HG03571 (cell line): ENCODE results near the gene PLXNB1.
"Not testable (repeated sequence)": the region's sequence is repeated elsewhere in the genome, so short reads cannot be mapped to it uniquely, and the experiment has no call there.

Source experiments
- ATAC-seq: cut with Tn5 transposase; IDR thresholded peaks from one replicate; pipeline ENCODE4 v1.9.1; 2021; ENCODE audit not compliant: unreplicated experiment

The PLXNB1 gene

DNA sequence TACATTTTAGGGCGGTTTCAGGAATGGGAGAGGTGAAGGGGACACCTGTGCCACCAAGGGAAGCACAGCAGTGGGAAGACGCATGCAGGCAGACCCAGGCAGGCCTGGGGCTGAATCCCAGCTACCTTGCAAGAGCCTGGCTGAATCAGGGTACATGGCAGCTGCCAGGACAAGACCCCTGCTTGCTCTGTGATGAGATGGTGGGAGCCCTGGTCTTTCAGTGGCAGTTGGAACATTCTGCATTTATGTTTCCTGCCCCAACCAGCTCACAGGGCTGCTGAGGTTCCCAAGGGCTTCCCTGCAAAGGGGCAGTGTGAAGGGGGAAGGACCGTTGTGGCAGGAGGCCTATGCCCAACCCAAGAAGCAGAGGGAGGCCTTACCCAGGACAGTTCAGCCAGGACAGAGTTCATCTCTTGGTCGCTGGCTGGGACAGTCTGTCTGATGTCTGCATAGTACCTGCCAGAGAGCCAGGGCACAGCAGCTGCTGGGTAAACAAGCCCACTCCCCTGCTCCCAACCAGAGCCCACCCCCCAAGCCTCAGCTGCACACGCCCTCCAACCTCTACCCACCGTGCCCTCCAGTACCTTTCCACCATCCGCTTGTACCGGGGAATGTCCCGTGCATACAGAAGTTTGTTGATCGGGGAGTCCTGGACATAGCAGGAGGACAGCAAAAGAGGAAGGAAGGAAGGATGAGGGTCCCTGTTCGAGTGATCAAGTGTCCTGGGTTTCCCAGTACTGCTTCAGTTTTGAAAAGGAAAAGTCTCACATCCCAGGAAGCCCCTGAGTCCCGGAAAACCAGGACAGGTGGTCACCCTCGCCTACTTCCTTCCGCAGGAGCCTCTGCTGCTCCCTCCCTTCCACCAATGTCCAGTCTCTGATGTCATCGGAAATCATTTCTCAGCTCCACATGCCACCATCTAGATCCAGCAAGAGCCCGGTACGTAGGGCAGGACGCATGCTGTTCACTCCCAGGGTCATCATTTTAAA, 23.1 kb downstream of the PLXNB1 start:
- no peak for ATAC-seq

DNA sequence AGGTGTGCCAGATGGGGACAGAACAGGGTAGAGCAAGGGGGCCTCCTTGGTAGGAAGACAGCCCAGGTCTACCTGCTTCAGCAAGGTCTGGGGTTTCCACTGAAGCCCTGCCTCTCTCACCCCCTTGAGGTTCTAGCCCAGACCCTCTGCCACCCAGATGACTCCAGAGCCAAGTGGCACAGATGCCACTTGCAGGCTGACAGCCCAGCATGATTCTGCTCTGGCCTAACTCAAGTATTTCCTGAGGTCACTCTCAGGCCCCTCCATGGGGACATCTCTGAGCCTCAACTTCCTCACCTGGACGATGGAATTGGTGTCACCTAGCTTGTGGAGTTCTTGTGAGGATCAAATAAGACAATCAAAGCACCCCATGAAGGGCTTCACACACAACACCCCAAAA, 23.9 kb downstream of the PLXNB1 start:
- no peak for ATAC-seq

DNA sequence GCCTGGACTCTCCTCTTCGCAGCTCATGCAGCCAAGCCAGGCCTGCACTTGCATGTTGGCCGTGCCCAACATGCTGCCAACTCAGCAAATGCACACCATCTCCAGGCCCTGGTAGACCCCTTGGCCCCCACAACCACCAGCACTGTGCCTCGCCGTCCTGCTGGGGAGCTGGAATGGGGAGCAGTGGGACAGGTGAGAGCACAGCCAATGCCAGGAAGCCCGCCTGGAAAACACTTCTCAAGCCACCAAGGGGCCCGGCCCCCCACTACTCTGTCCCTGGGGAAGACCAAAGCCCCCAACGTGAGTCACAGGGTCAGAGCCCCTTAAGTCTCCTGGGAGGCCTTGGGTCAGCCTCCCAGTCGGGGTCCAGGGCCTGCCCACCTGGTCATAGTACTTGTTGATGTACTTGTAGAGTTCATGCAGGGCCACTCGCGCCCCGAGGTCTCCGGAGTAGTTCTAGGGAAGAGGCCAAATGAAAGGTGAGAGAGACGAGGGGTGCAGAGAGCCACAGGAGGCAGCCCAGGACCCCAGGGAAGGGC, 24.5 kb downstream of the PLXNB1 start:
- no peak for ATAC-seq

DNA sequence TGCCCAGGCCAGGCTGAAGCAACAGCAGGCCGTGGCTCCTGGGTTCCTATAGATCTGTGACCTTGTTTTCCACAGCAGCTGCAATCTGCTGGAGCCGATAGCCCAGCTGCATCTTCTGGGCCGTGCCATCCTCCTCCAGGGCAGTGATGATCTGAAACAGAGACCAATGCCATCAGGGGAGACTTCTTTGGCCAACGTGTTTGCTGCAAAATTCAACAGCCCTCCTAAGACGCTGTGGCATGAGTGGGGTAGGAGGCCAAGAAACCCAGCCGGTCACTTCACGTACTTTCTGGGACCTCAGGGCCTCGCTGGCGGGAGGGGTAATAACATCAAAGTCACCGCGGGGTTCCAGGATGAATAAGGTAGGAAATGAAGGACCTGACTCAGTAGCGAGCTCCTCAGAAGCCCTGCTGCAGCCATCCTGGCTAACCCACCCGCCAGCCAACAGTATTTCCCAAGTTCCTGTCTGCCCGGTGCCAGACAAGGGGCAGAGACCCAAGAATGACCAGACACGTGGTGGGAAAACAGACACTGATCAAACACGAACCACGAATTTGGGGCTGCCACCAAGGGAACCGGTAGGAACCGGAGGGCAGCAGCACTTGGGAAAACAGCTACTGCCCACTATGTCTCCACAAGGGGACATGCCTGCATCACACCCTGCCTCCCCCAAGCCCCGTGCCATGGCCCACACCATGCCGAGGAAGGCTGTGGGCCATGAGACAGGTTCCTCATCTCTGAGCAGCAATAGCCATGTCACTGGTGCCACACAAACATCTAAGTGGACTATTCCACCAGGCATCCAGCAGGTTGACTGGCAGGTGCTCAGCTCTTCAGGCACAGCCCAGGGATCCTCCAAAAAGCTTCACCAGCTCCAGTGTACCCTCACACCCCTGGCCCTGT, 25.2 kb downstream of the PLXNB1 start:
- no peak for ATAC-seq

DNA sequence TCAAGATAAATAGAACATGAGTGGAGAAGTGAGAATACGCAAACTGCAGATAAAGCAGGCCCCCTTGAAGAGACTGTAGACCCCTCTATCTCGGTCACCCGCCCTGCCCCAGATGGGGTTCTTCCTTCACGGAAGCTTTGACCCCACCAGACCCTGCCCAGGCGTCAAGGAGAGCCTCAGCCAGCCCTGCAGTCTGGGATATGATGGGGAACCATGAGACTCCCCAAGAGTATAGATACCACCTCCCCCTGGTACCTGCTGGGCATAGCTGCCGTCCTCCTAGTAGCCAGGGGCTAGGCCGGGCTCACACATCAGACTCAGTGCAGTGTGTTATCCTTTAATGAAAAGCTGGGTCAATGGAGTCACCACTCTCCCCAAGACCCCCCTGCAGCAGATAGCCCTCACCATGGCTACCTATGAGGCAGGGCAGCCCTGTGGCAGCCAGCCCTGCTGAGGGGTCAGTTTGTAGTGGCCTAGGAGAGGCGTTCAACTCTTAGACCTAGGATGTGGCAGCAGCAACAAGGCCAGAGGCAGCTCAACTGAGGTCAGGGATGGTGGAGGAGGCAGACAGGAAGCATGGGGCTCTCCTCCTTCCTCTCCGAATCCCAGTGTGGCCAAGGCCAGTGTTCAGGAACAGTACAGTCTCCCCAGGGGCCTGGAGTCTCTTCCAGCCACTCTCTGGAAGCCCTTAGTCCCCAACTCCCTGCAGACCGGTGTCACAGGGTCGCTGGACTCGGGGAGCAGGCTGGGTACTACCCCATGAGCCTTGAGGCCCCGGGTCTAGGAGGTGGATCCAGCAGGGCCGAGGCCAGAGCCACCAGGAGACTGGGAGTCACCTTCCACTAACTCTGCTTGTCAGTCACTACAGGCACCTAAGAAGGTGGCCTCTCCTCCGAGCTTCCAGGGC, 26.1 kb downstream of the PLXNB1 start:
- ATAC-seq: no peak

DNA sequence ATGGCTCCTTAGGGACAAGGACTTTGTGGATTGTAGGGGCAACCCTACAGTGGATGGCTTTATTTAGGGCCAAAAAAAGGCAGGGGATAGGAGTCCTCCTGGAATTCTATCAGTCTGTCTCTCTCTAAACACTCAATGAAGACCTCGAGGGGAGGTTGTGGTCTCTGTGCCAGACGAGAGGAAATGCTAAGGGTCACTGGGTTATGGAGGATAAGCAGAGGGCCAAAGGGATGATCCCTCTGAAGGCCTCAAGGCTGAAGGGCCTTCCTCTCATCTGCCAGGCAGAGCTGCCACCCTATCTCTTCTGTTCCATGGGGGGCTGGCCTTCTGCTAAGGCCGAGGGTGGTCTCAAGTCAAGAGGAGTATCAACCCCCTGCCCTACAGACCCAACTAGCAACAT, 27.0 kb downstream of the PLXNB1 start:
- no peak for ATAC-seq

DNA sequence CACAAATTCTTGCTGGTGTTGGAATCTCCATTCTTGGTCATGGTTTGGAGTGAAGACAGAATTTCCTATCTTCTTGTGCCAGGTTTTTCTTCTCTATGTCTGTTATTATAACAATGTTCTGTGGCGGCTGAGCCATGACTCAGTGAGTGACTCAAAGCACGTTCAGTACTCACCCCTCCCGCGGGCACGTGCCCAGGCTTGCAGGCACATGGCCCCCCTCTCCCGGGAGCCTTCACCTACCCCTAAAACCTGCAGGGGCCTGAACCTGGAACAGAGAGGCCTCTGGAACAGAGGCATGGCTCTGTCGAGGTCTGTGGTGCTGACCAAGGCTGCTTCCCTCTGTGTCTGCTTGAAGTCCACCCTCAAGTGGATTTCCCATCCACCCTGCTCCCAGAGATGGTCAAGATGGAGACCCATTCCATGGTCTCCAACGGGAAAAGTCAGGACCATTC, 27.6 kb downstream of the PLXNB1 start:
- ATAC-seq: no peak

DNA sequence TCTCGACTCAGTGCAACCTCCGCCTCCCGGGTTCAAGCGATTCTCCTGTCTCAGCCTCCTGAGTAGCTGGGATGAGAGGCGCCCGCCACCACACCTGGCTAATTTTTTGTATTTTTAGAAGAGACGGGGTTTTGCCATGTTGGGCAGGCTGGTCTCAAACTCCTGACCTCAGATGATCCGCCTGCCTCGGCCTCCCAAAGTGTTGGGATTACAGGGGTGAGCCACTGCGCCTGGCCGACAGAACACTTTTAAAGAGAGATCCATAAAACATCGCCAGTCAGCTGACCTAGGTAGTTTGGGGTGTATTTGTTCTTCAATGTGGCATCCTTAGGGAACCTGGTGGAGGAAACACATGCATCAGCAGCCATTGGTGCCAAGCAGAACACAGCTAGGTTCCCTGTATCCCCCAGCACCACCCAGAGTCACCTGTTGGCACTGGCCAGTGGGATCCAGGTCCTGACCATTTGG, 28.4 kb downstream of the PLXNB1 start:
- not testable (repeated sequence) for ATAC-seq

DNA sequence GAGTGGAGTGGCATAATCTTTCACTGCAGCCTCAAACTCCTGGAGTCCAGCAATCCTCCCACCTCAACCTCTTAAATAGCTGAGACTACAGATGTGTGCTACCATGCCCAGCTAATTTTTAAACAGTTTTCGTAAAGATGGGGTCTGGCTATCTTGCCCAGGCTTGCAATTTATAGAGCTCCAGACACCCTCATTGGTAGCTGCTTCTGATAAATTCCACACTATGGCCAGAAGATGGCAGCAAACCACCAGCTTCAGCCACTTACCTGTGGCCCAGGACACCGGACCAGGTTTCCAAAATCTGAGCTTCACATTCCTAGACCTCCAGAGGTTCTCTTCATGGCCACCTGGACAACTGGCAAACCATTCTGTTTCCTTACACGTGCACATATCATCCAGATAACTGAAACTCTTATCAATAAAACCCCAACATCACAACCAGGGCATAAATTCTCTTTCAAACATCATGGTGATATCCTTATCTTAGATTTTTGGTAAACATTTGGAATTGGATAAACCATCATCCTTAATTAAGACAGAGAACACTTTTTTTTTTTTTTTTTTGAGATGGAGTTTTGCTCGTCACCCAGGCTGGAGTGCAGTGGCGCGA, 29.0 kb downstream of the PLXNB1 start:
- ATAC-seq: no peak

DNA sequence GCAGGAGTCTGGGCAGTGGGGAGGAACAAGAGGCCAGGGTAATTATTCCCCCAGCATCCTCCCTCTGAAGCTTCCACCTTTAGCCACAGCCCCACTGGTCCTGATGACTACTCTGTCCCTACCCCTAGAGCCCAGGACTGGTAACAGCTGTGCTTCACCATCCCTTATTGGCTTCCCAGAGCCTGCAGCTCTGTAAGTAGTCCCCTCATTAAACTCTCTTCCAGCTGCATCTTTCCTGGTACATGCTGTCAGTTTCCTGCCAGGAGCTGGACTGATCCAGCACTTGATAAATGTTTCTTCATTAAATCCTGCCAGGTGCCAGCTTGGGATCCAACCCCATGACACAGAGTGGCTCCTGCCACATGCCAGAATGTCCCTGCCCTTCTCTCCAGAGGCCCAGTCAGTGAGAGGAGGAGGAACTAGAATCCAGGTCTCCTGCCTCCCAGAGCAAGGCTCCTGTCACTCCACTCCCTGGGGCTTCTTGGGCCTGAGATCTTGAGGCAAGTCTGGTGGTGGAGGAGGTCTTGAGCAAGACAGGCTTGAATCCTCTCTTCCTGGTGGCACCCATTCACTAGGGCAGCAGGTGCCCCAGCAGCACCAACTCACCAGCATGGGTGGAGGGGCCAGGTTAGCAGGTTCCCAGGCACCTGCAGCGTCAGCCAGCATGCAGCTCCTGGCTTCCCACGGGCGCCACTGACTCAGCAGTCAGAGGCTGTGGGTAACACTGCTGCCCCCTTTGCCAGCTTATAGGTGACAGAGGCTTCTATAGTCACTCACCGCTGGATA, 30.3 kb downstream of the PLXNB1 start:
- no peak for ATAC-seq

DNA sequence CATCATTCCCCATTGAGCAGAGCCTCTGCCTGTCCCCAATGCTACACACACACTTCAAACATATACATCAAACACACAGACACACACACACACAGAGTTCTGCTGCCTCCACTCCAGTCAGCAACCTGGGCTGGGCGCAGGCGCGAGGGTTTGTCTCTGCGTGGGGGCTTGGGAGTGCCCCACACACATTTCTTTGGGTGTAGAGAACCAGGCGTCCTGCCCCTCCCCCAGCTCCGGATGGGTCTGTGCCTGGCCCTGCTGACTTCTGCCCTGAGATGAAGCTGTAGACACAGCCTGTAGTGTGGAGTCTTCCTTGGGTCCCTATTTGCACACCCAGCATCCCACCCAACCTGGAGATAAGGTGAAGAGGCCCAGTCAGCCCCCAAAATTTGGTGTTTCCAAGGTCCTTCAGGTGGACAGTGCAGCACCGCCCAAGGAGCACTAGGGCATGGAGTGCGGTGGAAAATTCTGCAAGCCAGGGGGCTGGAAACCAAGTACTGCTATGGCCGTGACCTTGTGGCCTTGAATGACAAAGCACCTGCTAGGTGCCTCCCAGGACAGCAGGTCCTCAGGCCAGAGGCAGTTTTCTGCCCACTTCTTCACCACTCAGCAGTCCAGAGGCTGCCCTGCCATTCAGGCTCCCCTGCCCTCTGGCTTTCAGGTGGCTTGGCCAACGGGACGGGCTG, 31.0 kb downstream of the PLXNB1 start:
- ATAC-seq: no peak

DNA sequence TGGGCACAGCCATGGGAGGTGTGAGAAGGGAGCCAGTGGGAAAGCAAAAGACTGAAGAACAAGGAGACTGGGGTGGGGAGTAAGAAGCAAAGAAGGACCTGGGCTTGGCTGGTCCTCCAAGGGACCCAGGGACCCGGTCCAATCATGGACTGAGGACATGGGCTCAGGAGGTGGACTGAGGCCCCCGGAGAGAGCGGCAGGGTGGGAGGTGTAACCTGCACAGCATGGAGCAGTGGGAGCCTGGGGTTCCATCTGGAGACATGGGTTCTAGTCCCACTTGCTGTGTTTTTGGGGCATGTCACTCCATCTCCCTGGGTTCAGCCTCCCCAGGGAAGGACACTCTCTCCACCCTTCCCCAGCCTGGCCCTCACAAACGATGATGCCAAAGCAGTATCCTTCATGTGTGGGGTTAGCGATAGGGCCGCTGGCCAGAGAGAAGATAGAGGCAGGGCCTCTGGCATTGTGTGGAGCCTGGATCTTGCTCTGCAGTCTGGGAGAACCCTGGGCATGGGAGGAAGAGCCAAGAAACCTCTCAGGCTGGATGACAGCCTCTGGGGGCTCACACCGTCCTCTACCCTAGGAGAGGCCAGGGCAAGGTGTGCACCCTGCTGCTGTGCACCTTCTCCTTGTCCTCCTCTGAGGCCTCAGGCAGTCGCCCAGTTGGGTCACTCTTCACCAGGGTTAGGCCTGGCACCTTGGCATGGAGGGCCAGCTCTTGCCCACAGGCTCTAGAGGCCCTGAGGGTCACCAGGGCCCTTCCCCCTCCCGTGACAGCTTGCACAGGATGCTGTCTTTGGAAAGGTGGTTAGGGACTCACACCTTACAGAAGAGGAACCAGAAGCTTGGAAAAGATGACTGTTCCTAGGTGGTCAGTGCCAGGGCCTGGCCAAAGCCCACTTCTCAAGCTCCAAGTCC, 31.9 kb downstream of the PLXNB1 start:
- no peak for ATAC-seq

DNA sequence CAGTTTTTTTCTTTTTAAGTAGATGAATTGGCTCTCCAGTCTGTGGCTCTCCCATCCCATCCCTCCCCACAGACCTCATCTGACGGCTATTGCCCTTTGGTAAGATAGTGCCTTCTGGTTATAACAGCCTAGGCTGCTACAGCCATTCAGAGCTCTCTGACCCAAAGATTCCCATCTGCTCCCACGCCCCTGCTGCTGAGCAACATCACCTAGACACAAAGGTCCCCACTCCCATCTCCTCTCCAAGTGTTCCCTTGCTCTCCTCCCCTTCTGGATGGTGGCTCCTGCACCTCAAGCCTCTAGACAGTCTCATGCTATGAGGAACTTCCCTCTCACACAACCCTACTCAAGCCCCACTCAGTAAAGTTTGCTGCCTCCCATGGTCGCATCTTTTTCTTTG, 34.2 kb downstream of the PLXNB1 start:
- no peak for ATAC-seq

DNA sequence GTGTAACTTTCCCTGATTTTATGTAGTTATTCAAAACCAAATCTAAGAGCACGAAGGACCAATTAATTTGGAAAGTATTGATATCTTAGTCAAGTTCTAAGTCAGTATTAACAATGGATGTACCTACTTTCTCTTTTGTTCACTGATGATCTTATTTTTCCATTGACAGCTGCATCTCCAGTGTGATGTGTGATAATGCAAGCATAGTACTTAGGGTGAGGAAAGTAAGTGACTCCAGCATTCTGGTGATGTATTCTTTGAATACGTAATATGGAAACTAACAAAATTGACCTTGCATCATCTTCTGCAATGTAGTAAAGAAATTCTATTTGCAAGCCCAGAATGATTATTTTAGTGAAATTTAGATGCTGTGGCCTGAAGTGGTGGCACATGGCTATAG, 35.5 kb downstream of the PLXNB1 start:
- no peak for ATAC-seq

DNA sequence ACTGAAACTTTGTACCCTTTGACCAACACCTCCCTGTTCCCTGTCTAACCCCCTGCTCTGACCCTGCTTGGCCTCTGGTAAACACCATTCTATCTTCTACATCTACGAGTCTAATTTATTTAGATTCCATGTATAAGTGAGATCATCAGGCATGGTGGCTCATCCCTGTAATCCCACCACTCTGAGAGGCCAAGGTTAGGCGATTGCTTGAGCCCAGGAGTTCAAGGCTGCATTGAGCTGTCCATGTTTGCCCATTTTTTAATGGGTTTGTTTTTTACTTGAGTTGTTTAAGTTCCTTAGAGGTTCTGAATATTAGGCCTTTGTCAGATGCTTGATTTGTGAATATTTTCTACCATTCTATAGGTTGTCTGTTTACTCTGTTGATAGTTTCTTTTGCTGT, 40.9 kb downstream of the PLXNB1 start:
- no peak for ATAC-seq

DNA sequence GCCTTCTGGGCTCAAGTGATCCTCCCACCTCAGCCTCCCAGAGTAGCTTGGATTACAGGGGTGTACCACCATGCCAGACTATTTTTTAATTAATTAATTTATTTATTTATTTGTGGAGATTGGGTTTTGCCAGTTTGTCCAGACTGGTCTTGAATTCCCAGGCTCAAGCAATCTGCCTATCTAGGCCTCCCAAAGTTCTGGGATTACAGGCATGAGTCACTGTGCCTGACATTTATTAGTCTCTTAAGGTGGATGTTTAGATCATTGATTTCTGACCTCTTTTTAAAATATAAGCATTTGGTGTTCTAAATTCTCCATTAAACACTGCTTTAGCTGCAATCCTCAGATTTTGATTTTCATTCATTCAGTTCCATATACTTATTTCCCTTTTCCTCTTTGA, 42.3 kb downstream of the PLXNB1 start:
- no peak for ATAC-seq

DNA sequence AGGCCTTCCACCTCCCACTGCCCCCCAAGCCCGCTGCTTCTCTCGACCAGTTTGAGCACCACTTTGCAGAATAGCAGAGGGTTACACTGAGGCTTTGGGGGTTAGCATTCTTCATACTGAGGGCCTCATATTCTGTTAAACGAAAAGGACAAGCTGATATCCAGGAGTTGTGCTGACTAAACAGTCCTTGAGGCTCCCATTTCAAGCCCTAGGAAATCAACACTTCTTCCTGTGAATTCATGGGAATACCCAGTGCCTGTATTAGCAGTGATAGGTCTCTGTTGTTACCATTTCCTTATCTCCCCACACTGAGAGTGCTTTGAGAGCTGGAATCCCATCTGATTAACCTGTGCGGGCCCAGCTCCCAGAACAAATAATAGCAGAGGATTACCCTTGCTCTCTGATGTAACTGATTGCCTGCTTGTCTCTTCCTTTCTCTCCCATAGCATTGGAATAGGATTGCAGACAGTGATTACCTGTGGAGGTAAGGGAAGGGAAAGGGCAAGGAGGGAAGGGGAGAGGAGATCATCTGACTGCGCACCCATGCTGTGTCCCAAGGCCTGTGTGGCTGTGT, 56.9 kb downstream of the PLXNB1 start:
- ATAC-seq: no peak
